T-cell (primary cell): Measurements from ENCODE around the gene HMMR. TPM values are rescaled to one million over a fixed set of nuclear protein-coding genes. Genes with fewer than 3 reads are reported as not detected.
"Not testable (repeated sequence)": the region's sequence is repeated elsewhere in the genome, so short reads cannot be mapped to it uniquely, and the experiment has no call there.

Experiments
- ATAC-seq, 4 experiments: fragments of 200-7000 bp in 3 of 4; fragments of 150-1000 bp in 1 of 4; cut with Tn5 transposase; replicated peaks in 1 of 4; 1 replicate in 3 of 4; 2 replicates in 1 of 4; pipeline ENCODE4 v1.10.0; 2021; ENCODE audit warnings: moderate library complexity in 3 of 4, mild to moderate bottlenecking in 2 of 4, moderate number of reproducible peaks in 1 of 4
- CTCF ChIA-PET, 2 donors: fragments of 300-600 bp; sonication (Branson Sonifier 250); formaldehyde crosslinking; loops; one replicate each; lab custom pipeline; 2022; ENCODE audit warnings: antibody characterized with exemption in 2 of 2; lab: Charles Lee
- POLR2A ChIA-PET, 2 donors: fragments of 300-600 bp; sonication (Branson Sonifier 250); formaldehyde crosslinking; loops; one replicate each; lab custom pipeline; 2022; ENCODE audit warnings: antibody characterized with exemption in 2 of 2; lab: Charles Lee
- DNase-seq, 35 experiments: peaks; one replicate each; pipeline versions ENCODE4 v3.0.0 to v3.0.0-alpha.2; 2013 to 2023
- H3K27ac ChIP-seq: one replicate; pipeline ENCODE4 v1.5.1; 2013; ENCODE audit warnings: low read length
- H3K27me3 ChIP-seq, 2 experiments: replicated peaks in 1 of 2; 1 replicate in 1 of 2; 2 replicates in 1 of 2; pipeline versions ENCODE4 v1.6.1 to v1.7.0; 2013; ENCODE audit warnings: low read length in 1 of 2, mixed read lengths in 1 of 2; ENCODE audit not compliant: control insufficient read depth in 2 of 2, insufficient read depth in 2 of 2; ENCODE audit errors: extremely low read depth in 1 of 2
- H3K36me3 ChIP-seq, 2 donors: 1 replicate in 1 of 2; 2 replicates in 1 of 2; pipeline versions ENCODE4 v1.6.1 to v1.7.0; 2013; ENCODE audit warnings: low read length in 1 of 2; ENCODE audit not compliant: control insufficient read depth in 2 of 2, insufficient read depth in 1 of 2; ENCODE audit errors: extremely low read depth in 1 of 2
- H3K4me1 ChIP-seq, 2 experiments: 1 replicate in 1 of 2; 2 replicates in 1 of 2; pipeline versions ENCODE4 v1.6.1 to v1.7.0; 2013; ENCODE audit warnings: low read length in 2 of 2, mixed read lengths in 1 of 2; ENCODE audit not compliant: insufficient read depth in 2 of 2, control insufficient read depth in 1 of 2; ENCODE audit errors: extremely low read depth in 1 of 2
- H3K4me3 ChIP-seq, 2 donors: 1 replicate in 1 of 2; 2 replicates in 1 of 2; pipeline versions ENCODE4 v1.5.1 to v1.7.0; 2013; ENCODE audit warnings: mild to moderate bottlenecking in 2 of 2, low read length in 1 of 2, moderate library complexity in 1 of 2; ENCODE audit not compliant: control insufficient read depth in 1 of 2; ENCODE audit errors: extremely low read depth in 1 of 2
- H3K9me3 ChIP-seq: 2 replicates; pipeline ENCODE4 v1.7.0; 2013
- H3K27ac Mint-ChIP-seq, 2 donors: one replicate each; pipeline ENCODE4 v1.8.0; 2020 to 2021; ENCODE audit warnings: mild to moderate bottlenecking in 2 of 2, mixed read lengths in 2 of 2
- H3K27me3 Mint-ChIP-seq, 2 donors: one replicate each; pipeline ENCODE4 v1.8.0; 2021 to 2022; ENCODE audit warnings: mixed read lengths in 2 of 2
- H3K36me3 Mint-ChIP-seq: one replicate; pipeline ENCODE4 v1.8.0; 2021; ENCODE audit warnings: mixed read lengths
- H3K4me1 Mint-ChIP-seq, 3 donors: one replicate each; pipeline ENCODE4 v1.8.0; 2020 to 2022; ENCODE audit warnings: mixed read lengths in 3 of 3, mild to moderate bottlenecking in 1 of 3
- H3K4me3 Mint-ChIP-seq, 3 donors: one replicate each; pipeline ENCODE4 v1.8.0; 2020 to 2022; ENCODE audit warnings: mild to moderate bottlenecking in 3 of 3, mixed read lengths in 3 of 3, moderate library complexity in 3 of 3
- H3K9me3 Mint-ChIP-seq, 3 donors: one replicate each; pipeline ENCODE4 v1.8.0; 2020 to 2022; ENCODE audit warnings: mixed read lengths in 3 of 3
- WGBS: methylation state at CpG from one replicate; pipeline ENCODE4 v1.1.5; 2013; ENCODE audit warnings: missing lambda C conversion rate; ENCODE audit not compliant: insufficient coverage; 5-methylcytosine and 5-hydroxymethylcytosine counted together
- total RNA-seq, 35 experiments: library from RNA in 6 of 35; stranded (reverse) in 6 of 35; fragments of 120-200 nt in 1 of 35; gene quantifications; one replicate each; pipeline versions ENCODE4 v1.2.1 to v1.2.4 and lab custom pipeline; 2013 to 2026

Gene HMMR
- total RNA-seq, 5 donors from 2014 or later (not counting 1 experiment from before 2014, with no cell fraction given): 0.41 to 0.88 (median 0.84) TPM

DNA sequence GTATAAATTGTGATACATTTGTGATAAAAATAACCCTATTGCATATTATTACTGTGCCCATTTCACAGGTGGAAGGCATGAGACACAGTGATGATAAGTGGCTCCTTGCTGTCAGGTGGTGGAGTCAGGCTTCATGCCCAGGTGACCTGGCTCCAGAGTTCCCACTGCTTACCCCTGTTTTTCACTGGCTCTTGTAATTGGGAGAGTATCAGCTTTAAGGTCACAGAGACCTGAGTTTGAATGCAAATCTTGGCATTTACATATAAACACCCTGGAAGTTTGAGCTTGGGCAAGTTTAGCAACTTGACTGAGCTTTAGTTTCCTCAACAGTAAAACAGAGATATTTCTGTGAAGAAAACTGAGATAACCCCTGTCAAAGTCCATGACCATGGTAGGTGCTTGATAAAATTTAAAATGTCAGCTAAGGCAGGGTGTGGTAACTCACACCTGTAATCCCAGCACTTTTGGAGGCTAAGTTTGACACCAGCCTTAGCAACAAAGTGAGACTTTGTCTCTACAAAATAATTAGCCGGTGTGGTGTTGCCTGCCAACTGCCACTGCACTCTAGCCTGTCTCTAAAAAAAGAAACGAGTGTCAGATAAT is 74.2 kb downstream of the HMMR start:
- H3K36me3 ChIP-seq: no peaks in the 10 kb centered on the region
- H3K27ac ChIP-seq: no peak overlapping the region
- ATAC-seq: no peak
- no peaks in the 10 kb centered on the region for H3K9me3 Mint-ChIP-seq
- no peaks in the 10 kb centered on the region for H3K9me3 ChIP-seq
- no peaks in the 10 kb centered on the region for H3K4me1 Mint-ChIP-seq
- no peak for DNase-seq
- CTCF ChIA-PET: interaction anchor here in 1 of 2 donors (0.7 kb wide), 1 partner anchor 17 kb away, joined by 3 read pairs; no protein-coding TSS in a partner anchor
- H3K27me3 Mint-ChIP-seq: peaks cover 6 to 8% of the 10 kb centered on the region in 2 donors
- WGBS: no CpG with 5 or more reads among the region's 2 CpGs
- no peak overlapping the region for H3K4me3 ChIP-seq
- H3K4me3 Mint-ChIP-seq: no peak overlapping the region
- POLR2A ChIA-PET: interaction anchor here in 1 of 2 donors (0.6 kb wide), 1 partner anchor 1182 kb away, joined by 3 read pairs; no protein-coding TSS in a partner anchor
- H3K36me3 Mint-ChIP-seq: no peaks in the 10 kb centered on the region
- H3K4me1 ChIP-seq: no peaks in the 10 kb centered on the region
- no peaks in the 10 kb centered on the region for H3K27me3 ChIP-seq
- H3K27ac Mint-ChIP-seq: no peak overlapping the region

DNA sequence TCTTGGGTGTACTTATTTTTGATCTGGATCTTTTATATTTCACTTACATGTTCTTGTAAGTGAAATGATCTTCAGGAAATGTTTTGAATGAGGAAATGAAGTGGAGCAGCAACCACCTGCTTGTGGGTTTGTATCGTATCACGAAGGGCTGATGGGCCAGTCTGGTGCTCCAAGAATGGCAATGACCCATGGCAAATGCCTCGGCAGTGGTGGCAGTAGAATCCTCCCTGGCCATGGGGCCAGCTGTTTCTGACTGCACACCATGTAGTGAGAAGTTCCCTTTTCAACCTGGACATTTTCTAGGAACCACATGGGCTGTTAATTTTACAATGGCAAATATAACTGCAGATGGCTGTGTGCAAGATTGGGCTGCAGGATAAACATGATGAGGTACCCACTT is 74.9 kb downstream of the HMMR start:
- WGBS: 51% methylated on average over 3 of the region's 3 CpGs
- no peak overlapping the region for H3K27ac Mint-ChIP-seq
- no peak overlapping the region for H3K4me3 Mint-ChIP-seq

DNA sequence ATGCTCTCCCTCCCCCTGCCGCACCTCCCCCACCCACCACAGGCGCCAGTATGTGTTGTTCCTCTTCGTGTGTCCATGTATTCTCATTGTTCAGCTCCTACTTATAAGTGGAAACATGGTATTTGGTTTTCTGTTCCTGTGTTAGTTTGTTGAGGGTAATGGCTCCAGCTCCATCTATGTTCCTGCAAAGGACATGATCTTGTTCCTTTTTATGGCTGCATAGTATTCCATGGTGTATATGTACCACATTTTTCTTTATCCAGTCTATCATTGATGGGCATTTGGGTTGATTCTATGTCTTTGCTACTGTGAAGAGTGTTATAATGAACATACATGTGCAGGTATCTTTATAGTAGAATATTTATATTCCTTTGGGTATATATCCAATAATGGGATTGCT is 76.0 kb downstream of the HMMR start:
- H3K27ac ChIP-seq, H3K36me3 ChIP-seq, H3K27ac Mint-ChIP-seq, H3K4me3 Mint-ChIP-seq, H3K36me3 Mint-ChIP-seq, H3K27me3 ChIP-seq, DNase-seq, CTCF ChIA-PET, ATAC-seq, H3K4me1 ChIP-seq, H3K9me3 Mint-ChIP-seq, H3K4me3 ChIP-seq, H3K9me3 ChIP-seq, H3K4me1 Mint-ChIP-seq: not testable (repeated sequence)
- POLR2A ChIA-PET: interaction anchor here (0.7 kb wide), 2 partner anchors 16 to 21 kb away, joined by 3 to 5 read pairs; no protein-coding TSS in a partner anchor
- peaks cover 14 to 16% of the 10 kb centered on the region in 2 donors for H3K27me3 Mint-ChIP-seq
- no CpG with 5 or more reads among the region's 3 CpGs for WGBS

More for the DNA sequence above, 74.9 kb downstream of the HMMR start:
- no peaks in the 10 kb centered on the region for H3K36me3 ChIP-seq
- ChIA-PET POLR2A (no interaction called here), CTCF (no interaction called here)
- Mint-ChIP-seq H3K27me3 (peaks cover 7 to 8% of the 10 kb centered on the region in 2 donors), H3K9me3 (no peaks in the 10 kb centered on the region), H3K4me1 (no peaks in the 10 kb centered on the region), H3K36me3 (no peaks in the 10 kb centered on the region)
- no peaks in the 10 kb centered on the region for H3K27me3 ChIP-seq
- no peak overlapping the region for H3K4me3 ChIP-seq
- no peaks in the 10 kb centered on the region for H3K9me3 ChIP-seq
- H3K27ac ChIP-seq: no peak overlapping the region
- ATAC-seq: no peak
- no peak for DNase-seq
- no peaks in the 10 kb centered on the region for H3K4me1 ChIP-seq

DNA sequence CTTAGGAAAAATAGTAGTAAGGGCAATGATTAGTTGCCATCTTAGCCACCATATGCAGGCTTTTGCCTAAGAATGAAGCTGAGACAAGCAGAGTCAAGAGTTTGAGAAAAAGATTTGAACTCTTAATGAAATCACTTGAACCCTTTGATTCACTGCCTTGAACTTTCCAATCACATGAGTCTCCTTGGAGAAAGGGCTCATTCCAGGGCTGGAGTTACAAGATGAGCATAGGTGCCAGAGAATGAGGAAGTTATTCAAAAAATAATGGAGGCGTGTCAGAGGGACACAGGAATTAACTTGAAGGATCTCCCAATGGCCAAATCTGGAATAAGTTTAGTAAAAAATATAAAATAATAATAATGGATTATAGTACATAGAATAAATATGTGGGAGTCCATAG is 80.3 kb downstream of the HMMR start:
- Histone ChIP-seq H3K4me1 (no peaks in the 10 kb centered on the region), H3K27me3 (peaks cover 0 to 2% of the 10 kb centered on the region in 2 experiments), H3K27ac (no peak overlapping the region), H3K36me3 (no peaks in the 10 kb centered on the region), H3K9me3 (no peaks in the 10 kb centered on the region), H3K4me3 (no peak overlapping the region)
- peaks cover 14 to 20% of the 10 kb centered on the region in 2 donors for H3K27me3 Mint-ChIP-seq
- H3K4me1 Mint-ChIP-seq: no peaks in the 10 kb centered on the region
- no peaks in the 10 kb centered on the region for H3K9me3 Mint-ChIP-seq
- no peak overlapping the region for H3K4me3 Mint-ChIP-seq
- DNase-seq (no peak), ATAC-seq (no peak)
- ChIA-PET CTCF (no interaction called here), POLR2A (no interaction called here)
- no peaks in the 10 kb centered on the region for H3K36me3 Mint-ChIP-seq
- no CpG with 5 or more reads among the region's 1 CpG for WGBS
- no peak overlapping the region for H3K27ac Mint-ChIP-seq

Other genes starting within 250 kb of the HMMR start
- 100 to 1,000 TPM; 108 to 129 (median 112) TPM for gene CCNG1, start 23.0 kb upstream of the HMMR start, total RNA-seq
- 10 to 100 TPM; 18.9 to 29.9 (median 29.3) TPM for gene NUDCD2, start 530 bp upstream of the HMMR start, total RNA-seq
- gene MAT2B, start 45.0 kb downstream of the HMMR start, total RNA-seq: 100 to 1,000 TPM in 3 of 5 donors, 10 to 100 TPM in 2; 62.2 to 131 (median 115) TPM